SK-N-SH treated with all-trans-retinoic acid at 6 μM for 48 hours (cell line): ENCODE measurements around the gene HSPG2.

ENCODE experiments used
- ATAC-seq: fragments of 200-7000 bp; cut with Tn5 transposase; 3 replicates; pipeline ENCODE4 v1.9.1; 2020; ENCODE audit warnings: mild to moderate bottlenecking, moderate library complexity
- BACH2 ChIP-seq: fragments of 250-450 bp; sonication (Bioruptor Pico); IDR thresholded peaks from 2 replicates; pipeline ENCODE4 v1.9.0; 2021; ENCODE audit warnings: mild to moderate bottlenecking, borderline replicate concordance
- CREB5 ChIP-seq: fragments of 250-450 bp; sonication (Bioruptor Pico); IDR thresholded peaks from 2 replicates; pipeline ENCODE4 v1.5.1; 2020; ENCODE audit warnings: low read depth, mild to moderate bottlenecking, moderate library complexity
- CSDC2 ChIP-seq: fragments of 250-450 bp; sonication (Bioruptor Pico); IDR thresholded peaks from 2 replicates; pipeline ENCODE4 v1.5.0; 2020; ENCODE audit warnings: mild to moderate bottlenecking, moderate library complexity
- CSRNP3 ChIP-seq: fragments of 250-450 bp; sonication (Bioruptor Pico); IDR thresholded peaks from 2 replicates; pipeline ENCODE4 v1.5.1; 2021; ENCODE audit warnings: mild to moderate bottlenecking, moderate library complexity
- ESRRG ChIP-seq: fragments of 250-450 bp; sonication (Bioruptor Pico); IDR thresholded peaks from 2 replicates; pipeline ENCODE4 v1.6.1; 2021; ENCODE audit warnings: mild to moderate bottlenecking
- GLIS3 ChIP-seq: fragments of 250-450 bp; sonication (Bioruptor Pico); IDR thresholded peaks from 2 replicates; pipeline ENCODE4 v1.5.0; 2020; ENCODE audit warnings: mild to moderate bottlenecking, moderate library complexity
- ISL1 ChIP-seq: fragments of 250-450 bp; sonication (Bioruptor Pico); IDR thresholded peaks from 2 replicates; pipeline ENCODE4 v2.1.2; 2022; ENCODE audit warnings: mild to moderate bottlenecking, moderate library complexity
- OSR1 ChIP-seq: fragments of 250-450 bp; sonication (Bioruptor Pico); IDR thresholded peaks from 2 replicates; pipeline ENCODE4 v1.8.0; 2022; ENCODE audit warnings: moderate library complexity, mild to moderate bottlenecking, inconsistent platforms
- PATZ1 ChIP-seq: fragments of 250-450 bp; sonication (Bioruptor Pico); IDR thresholded peaks from 2 replicates; pipeline ENCODE4 v1.8.0; 2020; ENCODE audit warnings: mild to moderate bottlenecking, moderate library complexity, borderline replicate concordance
- POU6F1 ChIP-seq: fragments of 250-450 bp; sonication (Bioruptor Pico); IDR thresholded peaks from 2 replicates; pipeline ENCODE4 v1.8.0; 2021; ENCODE audit warnings: low read depth, mild to moderate bottlenecking, moderate library complexity, borderline replicate concordance
- PPARA ChIP-seq: fragments of 250-450 bp; sonication (Bioruptor Pico); IDR thresholded peaks from 2 replicates; pipeline ENCODE4 v1.5.0; 2020; ENCODE audit warnings: mild to moderate bottlenecking, borderline replicate concordance
- SNAI2 ChIP-seq: fragments of 250-450 bp; sonication (Bioruptor Pico); IDR thresholded peaks from 2 replicates; pipeline ENCODE4 v1.5.0; 2020; ENCODE audit warnings: mild to moderate bottlenecking, moderate library complexity
- TCF4 ChIP-seq: fragments of 250-450 bp; sonication (Bioruptor Pico); IDR thresholded peaks from 2 replicates; pipeline ENCODE4 v1.8.0; 2021; ENCODE audit warnings: mild to moderate bottlenecking, moderate library complexity, borderline replicate concordance
- TSHZ2 ChIP-seq: fragments of 250-450 bp; sonication (Bioruptor Pico); IDR thresholded peaks from 2 replicates; pipeline ENCODE4 v1.5.0; 2020; ENCODE audit warnings: mild to moderate bottlenecking, moderate library complexity
- ZC3H10 ChIP-seq: fragments of 250-450 bp; sonication (Bioruptor Pico); IDR thresholded peaks from 2 replicates; pipeline ENCODE4 v1.5.1; 2021; ENCODE audit warnings: mild to moderate bottlenecking, moderate library complexity
- ZFP30 ChIP-seq: fragments of 450-650 bp; formaldehyde crosslinking; IDR thresholded peaks from 2 replicates; pipeline ENCODE4 v1.5.0; 2022; ENCODE audit warnings: mild to moderate bottlenecking, moderate library complexity
- ZNF70 ChIP-seq: fragments of 450-650 bp; formaldehyde crosslinking; IDR thresholded peaks from 2 replicates; pipeline ENCODE4 v1.5.0; 2020; ENCODE audit warnings: mild to moderate bottlenecking, moderate library complexity
- ZNF8 ChIP-seq: fragments of 450-650 bp; formaldehyde crosslinking; IDR thresholded peaks from 2 replicates; pipeline ENCODE4 v1.5.0; 2020; ENCODE audit warnings: mild to moderate bottlenecking, moderate library complexity

HSPG2 gene

GRCh38 chr1:21866707-21867043 is 70.4 kb downstream of the HSPG2 start:
- no peak for ATAC-seq

GRCh38 chr1:21865943-21866706 is 71.0 kb downstream of the HSPG2 start:
- no peak for ATAC-seq
- TF ChIP-seq POU6F1 (no peak), ZFP30 (CRISPR knock-in tag) (no peak), ESRRG (CRISPR knock-in tag) (no peak)
- TF ChIP-seq, all 23 proteins: peak for 0

More at GRCh38 chr1:21866707-21867043, 70.4 kb downstream of the HSPG2 start:
- no peak for TF ChIP-seq CREB5 (CRISPR knock-in tag)
- no peak for TF ChIP-seq CSRNP3 (CRISPR knock-in tag)

- no peak for TF ChIP-seq ZFP30 (CRISPR knock-in tag)
- TF ChIP-seq ZNF8 (CRISPR knock-in tag) = no peak
- no peak for TF ChIP-seq BACH2 (CRISPR knock-in tag)
- TF ChIP-seq ESRRG (CRISPR knock-in tag) = no peak
- no peak for TF ChIP-seq ZNF70 (CRISPR knock-in tag)
- no peak for TF ChIP-seq SNAI2 (CRISPR knock-in tag)
- TF ChIP-seq PPARA (CRISPR knock-in tag) = no peak
- no peak for TF ChIP-seq ZC3H10 (CRISPR knock-in tag)
- no peak for TF ChIP-seq OSR1 (CRISPR knock-in tag)
- no peak for TF ChIP-seq ISL1 (CRISPR knock-in tag)
- no peak for TF ChIP-seq PATZ1 (CRISPR knock-in tag)
- no peak for TF ChIP-seq CSRNP3 (CRISPR knock-in tag)
- TF ChIP-seq CREB5 (CRISPR knock-in tag) = no peak
- no peak for TF ChIP-seq CSDC2 (CRISPR knock-in tag)
- no peak for TF ChIP-seq POU6F1
- no peak for TF ChIP-seq GLIS3 (CRISPR knock-in tag)
- no peak for TF ChIP-seq TCF4 (CRISPR knock-in tag)
- no peak for TF ChIP-seq TSHZ2 (CRISPR knock-in tag)
- TF ChIP-seq, all 23 proteins: peak for 0
- ATAC-seq = no peak
Observed at GRCh38 chr1:21865609-21865942, 71.5 kb downstream of the HSPG2 start.
